CD8-positive, alpha-beta memory T cell (primary cell): Measurements from ENCODE around the gene SSR3. TPM values are rescaled to one million over a fixed set of nuclear protein-coding genes. Genes with fewer than 3 reads are reported as not detected.

ENCODE experiments used
- CTCF ChIA-PET: fragments of 350-600 bp; sonication (Branson Sonifier 250); formaldehyde crosslinking; loops from one replicate; lab custom pipeline; 2021; ENCODE audit warnings: antibody characterized with exemption; lab: Charles Lee
- POLR2A ChIA-PET: fragments of 350-600 bp; sonication (Branson Sonifier 250); formaldehyde crosslinking; loops from one replicate; lab custom pipeline; 2021; ENCODE audit warnings: antibody characterized with exemption; lab: Charles Lee
- DNase-seq, 5 donors: peaks; one replicate each; pipeline versions ENCODE4 v3.0.0 to v3.0.0-alpha.2; 2020 to 2022; ENCODE audit warnings: mixed read lengths in 1 of 5
- H3K27ac ChIP-seq: one replicate; pipeline ENCODE4 v1.7.0; 2013; ENCODE audit warnings: low read depth, mild to moderate bottlenecking, low read length, moderate library complexity
- H3K27me3 ChIP-seq: 2 replicates; pipeline ENCODE4 v1.7.0; 2013; ENCODE audit warnings: low read length, mild to moderate bottlenecking; ENCODE audit not compliant: insufficient read depth, poor library complexity, severe bottlenecking
- H3K36me3 ChIP-seq: 2 replicates; pipeline ENCODE4 v1.7.0; 2013; ENCODE audit warnings: mild to moderate bottlenecking, low read length, moderate library complexity; ENCODE audit not compliant: insufficient read depth
- H3K4me1 ChIP-seq: 2 replicates; pipeline ENCODE4 v1.7.0; 2013; ENCODE audit warnings: mild to moderate bottlenecking, low read length, moderate library complexity; ENCODE audit not compliant: insufficient read depth
- H3K4me3 ChIP-seq: 2 replicates; pipeline ENCODE4 v1.7.0; 2013; ENCODE audit warnings: mild to moderate bottlenecking, low read length
- H3K9me3 ChIP-seq: 2 replicates; pipeline ENCODE4 v1.7.0; 2013; ENCODE audit warnings: mild to moderate bottlenecking, low read length
- H3K27ac Mint-ChIP-seq, 8 donors: one replicate each; pipeline ENCODE4 v1.8.0; 2020 to 2021; ENCODE audit warnings: mixed read lengths in 8 of 8, mild to moderate bottlenecking in 6 of 8, inconsistent platforms in 3 of 8, moderate library complexity in 3 of 8
- H3K27me3 Mint-ChIP-seq, 2 donors: one replicate each; pipeline ENCODE4 v1.8.0; 2020 to 2021; ENCODE audit warnings: mixed read lengths in 2 of 2, mild to moderate bottlenecking in 1 of 2, moderate library complexity in 1 of 2
- H3K36me3 Mint-ChIP-seq, 3 donors: one replicate each; pipeline ENCODE4 v1.8.0; 2020 to 2021; ENCODE audit warnings: mixed read lengths in 3 of 3, inconsistent platforms in 1 of 3, mild to moderate bottlenecking in 1 of 3
- H3K4me1 Mint-ChIP-seq, 3 donors: one replicate each; pipeline ENCODE4 v1.8.0; 2020 to 2021; ENCODE audit warnings: mixed read lengths in 3 of 3, inconsistent platforms in 1 of 3, mild to moderate bottlenecking in 1 of 3
- H3K4me3 Mint-ChIP-seq, 7 donors: one replicate each; pipeline ENCODE4 v1.8.0; 2020 to 2021; ENCODE audit warnings: mixed read lengths in 7 of 7, mild to moderate bottlenecking in 6 of 7, moderate library complexity in 4 of 7, inconsistent platforms in 2 of 7
- H3K9me3 Mint-ChIP-seq, 5 donors: one replicate each; pipeline ENCODE4 v1.8.0; 2020 to 2022; ENCODE audit warnings: mixed read lengths in 5 of 5, mild to moderate bottlenecking in 3 of 5, moderate library complexity in 2 of 5, inconsistent platforms in 1 of 5
- polyA plus RNA-seq: library from polyadenylated mRNA; unstranded; fragments of 300-500 nt; fragmentation: Illumina TruSeq; gene quantifications from one replicate; pipeline ENCODE4 v1.2.3, GENCODE V29; 2021
- total RNA-seq, 2 experiments: library from RNA; stranded (reverse); gene quantifications; one replicate each; pipeline ENCODE4 v1.2.3, GENCODE V29; 2021

SSR3 gene
- total and polyA plus RNA-seq, 3 experiments from 2014 or later: 144 to 175 (median 171) TPM

- H3K27ac ChIP-seq: peak overlapping the region; percentile 91
- H3K4me3 ChIP-seq: peak overlapping the region; percentile 92
- DNase-seq: no peak
- ChIA-PET CTCF (interaction anchor here (1.2 to 3.1 kb wide), 9 partner anchors 11 to 621 kb away, joined by 3 to 27 read pairs (median 9); partner anchors contain the start of gene TIPARP), POLR2A (interaction anchor here (0.8 to 2.6 kb wide), 7 partner anchors 29 to 747 kb away, joined by 3 to 30 read pairs (median 5); partner anchors contain the start of genes C3orf33, CCNL1 and TIPARP)
- Mint-ChIP-seq H3K36me3 (peaks cover 0 to 52% (median 19%) of the 10 kb centered on the region in 3 donors), H3K27me3 (no peaks in the 10 kb centered on the region), H3K4me3 (peak overlapping the region; percentile 96 to 99 (median 97)), H3K9me3 (peaks cover 0 to 4% (median 0%) of the 10 kb centered on the region in 5 donors), H3K27ac (peak overlapping the region; percentile 46 to 98 (median 94)), H3K4me1 (peaks cover 49 to 62% (median 59%) of the 10 kb centered on the region in 3 donors)
- peaks cover 9% of the 10 kb centered on the region for H3K36me3 ChIP-seq
- H3K4me1 ChIP-seq: peaks cover 29% of the 10 kb centered on the region
- no peaks in the 10 kb centered on the region for H3K9me3 ChIP-seq
- no peaks in the 10 kb centered on the region for H3K27me3 ChIP-seq
Observed at GRCh38 chr3:156553705-156554356, 1.1 kb downstream of the SSR3 start.

DNA sequence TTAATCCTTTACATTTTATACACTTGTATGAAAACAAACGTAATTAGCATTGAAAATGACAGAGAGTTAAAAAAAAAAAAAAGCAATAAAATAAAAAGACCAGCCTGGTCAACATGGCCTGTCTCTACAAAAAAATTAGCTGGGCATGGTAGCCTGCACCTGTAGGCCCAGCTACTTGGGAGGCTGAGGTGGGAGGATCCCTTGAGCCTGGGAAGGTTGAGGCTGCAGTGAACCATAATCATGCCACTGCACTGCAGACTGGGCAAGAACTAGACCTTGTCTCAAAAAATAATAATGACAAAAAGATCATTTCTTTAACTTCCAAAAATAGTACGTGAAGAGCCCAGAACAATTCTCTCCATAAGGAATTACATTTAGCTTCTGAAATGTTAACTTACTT lies 1.9 kb downstream of the SSR3 start:
- DNase-seq: no peak
- H3K36me3 Mint-ChIP-seq: peaks cover 0 to 61% (median 22%) of the 10 kb centered on the region in 3 donors
- Histone ChIP-seq H3K36me3 (peaks cover 13% of the 10 kb centered on the region), H3K27me3 (no peaks in the 10 kb centered on the region), H3K9me3 (no peaks in the 10 kb centered on the region), H3K4me3 (no peak overlapping the region), H3K27ac (no peak overlapping the region), H3K4me1 (peaks cover 29% of the 10 kb centered on the region)
- H3K4me3 Mint-ChIP-seq: peak overlapping the region; percentile 44 to 97 (median 96)
- H3K9me3 Mint-ChIP-seq: peaks cover 0 to 4% (median 0%) of the 10 kb centered on the region in 5 donors
- POLR2A ChIA-PET: no interaction called here
- CTCF ChIA-PET: interaction anchor here (1.2 to 3.1 kb wide), 4 partner anchors 28 to 584 kb away, joined by 3 to 27 read pairs (median 5); partner anchors contain the start of gene TIPARP
- H3K4me1 Mint-ChIP-seq: peaks cover 52 to 65% (median 64%) of the 10 kb centered on the region in 3 donors
- H3K27me3 Mint-ChIP-seq: no peaks in the 10 kb centered on the region
- peak overlapping the region in 6 of 8 donors; percentile 5 to 58 (median 48) for H3K27ac Mint-ChIP-seq

- ChIA-PET POLR2A (no interaction called here), CTCF (no interaction called here)
- no peaks in the 10 kb centered on the region for H3K27me3 ChIP-seq
- Mint-ChIP-seq H3K4me1 (peaks cover 62 to 74% (median 74%) of the 10 kb centered on the region in 3 donors), H3K36me3 (peaks cover 5 to 73% (median 26%) of the 10 kb centered on the region in 3 donors), H3K27ac (peak overlapping the region in 2 of 8 donors; percentile 29 to 43), H3K27me3 (no peaks in the 10 kb centered on the region), H3K9me3 (peaks cover 0 to 4% (median 0%) of the 10 kb centered on the region in 5 donors), H3K4me3 (peak overlapping the region in 3 of 7 donors; percentile 1 to 73 (median 46))
- no peaks in the 10 kb centered on the region for H3K9me3 ChIP-seq
- no peak overlapping the region for H3K27ac ChIP-seq
- no peak for DNase-seq
- H3K36me3 ChIP-seq: peaks cover 13% of the 10 kb centered on the region
- H3K4me3 ChIP-seq: no peak overlapping the region
- H3K4me1 ChIP-seq: peaks cover 29% of the 10 kb centered on the region
Observed at GRCh38 chr3:156551746-156552145, 3.2 kb downstream of the SSR3 start.

GRCh38 chr3:156551261-156551660 lies 3.7 kb downstream of the SSR3 start:
- no peak for DNase-seq
- Mint-ChIP-seq H3K36me3 (peaks cover 5 to 78% (median 30%) of the 10 kb centered on the region in 3 donors), H3K4me3 (peak overlapping the region in 3 of 7 donors; percentile 1 to 73 (median 46)), H3K4me1 (peaks cover 66 to 79% (median 78%) of the 10 kb centered on the region in 3 donors), H3K9me3 (peaks cover 0 to 4% (median 0%) of the 10 kb centered on the region in 5 donors), H3K27me3 (no peaks in the 10 kb centered on the region), H3K27ac (peak overlapping the region in 2 of 8 donors; percentile 27 to 43)
- peaks cover 29% of the 10 kb centered on the region for H3K4me1 ChIP-seq
- no peak overlapping the region for H3K4me3 ChIP-seq
- no peaks in the 10 kb centered on the region for H3K9me3 ChIP-seq
- peaks cover 13% of the 10 kb centered on the region for H3K36me3 ChIP-seq
- H3K27me3 ChIP-seq: no peaks in the 10 kb centered on the region
- POLR2A ChIA-PET: no interaction called here
- H3K27ac ChIP-seq: no peak overlapping the region
- CTCF ChIA-PET: no interaction called here

GRCh38 chr3:156548902-156549301 lies 6.0 kb downstream of the SSR3 start:
- Mint-ChIP-seq H3K27me3 (no peaks in the 10 kb centered on the region), H3K4me3 (no peak overlapping the region), H3K9me3 (no peaks in the 10 kb centered on the region), H3K4me1 (peaks cover 59 to 84% (median 83%) of the 10 kb centered on the region in 3 donors), H3K36me3 (peaks cover 5 to 92% (median 32%) of the 10 kb centered on the region in 3 donors), H3K27ac (peak overlapping the region in 1 of 8 donors; percentile 36)
- H3K27me3 ChIP-seq: no peaks in the 10 kb centered on the region
- H3K36me3 ChIP-seq: peaks cover 13% of the 10 kb centered on the region
- ChIA-PET POLR2A (interaction anchor here (0.5 kb wide), 1 partner anchor 126 kb away, joined by 7 read pairs; no protein-coding TSS in a partner anchor), CTCF (interaction anchor here (2.7 kb wide), 1 partner anchor 126 kb away, joined by 12 read pairs; the partner anchor contains the start of gene TIPARP)
- peaks cover 21% of the 10 kb centered on the region for H3K4me1 ChIP-seq
- no peak overlapping the region for H3K27ac ChIP-seq
- DNase-seq: no peak
- H3K4me3 ChIP-seq: no peak overlapping the region
- H3K9me3 ChIP-seq: no peaks in the 10 kb centered on the region

DNA sequence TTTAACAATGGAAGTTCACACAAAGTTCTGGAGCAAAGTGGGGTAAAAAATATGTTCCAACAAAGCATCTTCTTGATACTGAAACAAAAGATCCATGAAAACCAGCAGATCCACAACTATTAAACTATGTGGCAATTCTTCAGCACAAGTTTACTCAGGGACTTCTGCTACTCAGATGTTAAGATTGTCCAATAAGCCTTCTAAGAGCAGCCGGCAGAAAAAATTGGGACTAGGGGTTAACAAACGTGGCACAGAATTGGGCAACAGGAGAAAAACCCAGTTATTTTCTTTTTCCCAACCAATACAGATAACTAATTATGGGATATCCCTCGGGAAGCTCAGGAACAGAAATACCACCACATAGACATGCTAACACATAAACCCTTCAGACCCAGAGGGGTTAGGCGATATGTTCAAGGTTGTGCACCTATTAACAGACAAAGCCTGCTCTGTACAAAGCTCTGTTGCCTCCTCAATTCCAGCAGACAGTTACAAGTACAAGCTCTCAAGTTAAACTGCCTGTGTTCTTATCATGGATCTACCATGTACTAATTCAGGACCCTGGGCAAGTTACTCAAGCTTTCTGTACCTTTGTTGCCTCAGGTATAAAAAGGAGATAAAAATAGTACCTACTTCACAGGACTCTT lies 6.8 kb downstream of the SSR3 start:
- Histone ChIP-seq H3K27me3 (no peaks in the 10 kb centered on the region), H3K9me3 (no peaks in the 10 kb centered on the region), H3K4me1 (peaks cover 13% of the 10 kb centered on the region), H3K27ac (no peak overlapping the region), H3K36me3 (peaks cover 20% of the 10 kb centered on the region), H3K4me3 (no peak overlapping the region)
- no peak overlapping the region for H3K4me3 Mint-ChIP-seq
- peak overlapping the region in 3 of 8 donors; percentile 1 to 37 (median 10) for H3K27ac Mint-ChIP-seq
- peaks cover 52 to 77% (median 75%) of the 10 kb centered on the region in 3 donors for H3K4me1 Mint-ChIP-seq
- H3K9me3 Mint-ChIP-seq: no peaks in the 10 kb centered on the region
- ChIA-PET CTCF (interaction anchor here (1.7 to 2.7 kb wide), 2 partner anchors 23 to 126 kb away, joined by 3 to 12 read pairs; partner anchors contain the start of gene TIPARP), POLR2A (no interaction called here)
- no peaks in the 10 kb centered on the region for H3K27me3 Mint-ChIP-seq
- DNase-seq: no peak
- peaks cover 5 to 95% (median 32%) of the 10 kb centered on the region in 3 donors for H3K36me3 Mint-ChIP-seq

DNA sequence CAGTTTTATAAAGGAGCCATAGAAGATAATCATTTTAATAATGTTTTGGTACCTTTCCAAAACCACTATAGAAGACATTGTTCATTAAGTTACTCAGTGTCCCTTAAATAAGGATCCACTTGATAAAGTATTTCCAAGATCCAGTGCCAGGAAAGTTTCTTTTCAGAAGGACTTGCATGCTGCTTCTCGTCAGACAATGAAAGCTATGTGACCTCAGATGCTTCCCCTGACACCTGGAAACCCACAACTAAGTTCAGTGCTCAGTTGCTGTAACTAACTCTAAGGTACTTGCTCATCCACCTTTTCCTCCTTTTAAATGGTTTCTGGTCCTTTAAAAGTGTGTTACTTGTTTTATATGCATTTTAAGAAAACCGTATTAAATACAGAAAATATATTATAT lies 7.3 kb downstream of the SSR3 start:
- POLR2A ChIA-PET: no interaction called here
- Mint-ChIP-seq H3K27me3 (no peaks in the 10 kb centered on the region), H3K27ac (peak overlapping the region in 4 of 8 donors; percentile 1 to 75 (median 42)), H3K4me3 (no peak overlapping the region), H3K36me3 (peaks cover 5 to 96% (median 35%) of the 10 kb centered on the region in 3 donors), H3K9me3 (no peaks in the 10 kb centered on the region), H3K4me1 (peaks cover 47 to 71% (median 70%) of the 10 kb centered on the region in 3 donors)
- no peak overlapping the region for H3K27ac ChIP-seq
- H3K4me3 ChIP-seq: no peak overlapping the region
- H3K9me3 ChIP-seq: no peaks in the 10 kb centered on the region
- CTCF ChIA-PET: interaction anchor here (1.7 to 2.7 kb wide), 2 partner anchors 23 to 127 kb away, joined by 3 to 12 read pairs; partner anchors contain the start of gene TIPARP
- no peaks in the 10 kb centered on the region for H3K27me3 ChIP-seq
- peaks cover 24% of the 10 kb centered on the region for H3K36me3 ChIP-seq
- no peak for DNase-seq
- H3K4me1 ChIP-seq: peaks cover 8% of the 10 kb centered on the region
